ENCODE results near the gene UCHL5.

DNA sequence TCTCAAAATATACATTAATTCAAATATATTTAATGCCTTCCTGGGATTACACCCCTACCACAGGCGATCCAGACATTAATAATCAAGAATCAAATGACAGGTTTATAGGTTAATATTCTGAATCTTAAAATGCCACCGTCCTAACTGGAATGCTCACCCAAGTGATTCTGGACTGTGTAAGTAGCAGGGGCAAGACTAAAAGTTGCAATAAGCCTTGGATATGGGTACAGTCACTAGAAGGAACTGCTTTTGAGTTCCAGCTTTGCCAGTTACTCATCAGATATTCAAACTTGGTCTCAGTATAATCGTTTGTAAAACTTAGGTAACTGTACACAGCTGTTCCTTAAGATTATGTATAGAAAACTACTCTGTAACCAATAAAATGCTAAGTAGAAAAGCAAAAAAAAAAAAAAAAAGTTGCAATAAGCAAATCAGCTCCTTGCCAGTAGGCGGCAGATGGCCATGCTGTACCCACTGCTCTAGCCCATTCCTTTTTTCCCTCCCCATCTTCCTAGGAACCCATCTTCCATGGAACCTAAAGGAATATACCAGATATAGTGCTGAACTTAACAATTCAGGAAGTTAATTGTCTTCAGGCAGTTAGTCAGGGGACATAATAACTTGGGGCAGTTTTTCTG, 10.7 kb upstream of the UCHL5 start:
- TF ChIP-seq, protein P1, sequence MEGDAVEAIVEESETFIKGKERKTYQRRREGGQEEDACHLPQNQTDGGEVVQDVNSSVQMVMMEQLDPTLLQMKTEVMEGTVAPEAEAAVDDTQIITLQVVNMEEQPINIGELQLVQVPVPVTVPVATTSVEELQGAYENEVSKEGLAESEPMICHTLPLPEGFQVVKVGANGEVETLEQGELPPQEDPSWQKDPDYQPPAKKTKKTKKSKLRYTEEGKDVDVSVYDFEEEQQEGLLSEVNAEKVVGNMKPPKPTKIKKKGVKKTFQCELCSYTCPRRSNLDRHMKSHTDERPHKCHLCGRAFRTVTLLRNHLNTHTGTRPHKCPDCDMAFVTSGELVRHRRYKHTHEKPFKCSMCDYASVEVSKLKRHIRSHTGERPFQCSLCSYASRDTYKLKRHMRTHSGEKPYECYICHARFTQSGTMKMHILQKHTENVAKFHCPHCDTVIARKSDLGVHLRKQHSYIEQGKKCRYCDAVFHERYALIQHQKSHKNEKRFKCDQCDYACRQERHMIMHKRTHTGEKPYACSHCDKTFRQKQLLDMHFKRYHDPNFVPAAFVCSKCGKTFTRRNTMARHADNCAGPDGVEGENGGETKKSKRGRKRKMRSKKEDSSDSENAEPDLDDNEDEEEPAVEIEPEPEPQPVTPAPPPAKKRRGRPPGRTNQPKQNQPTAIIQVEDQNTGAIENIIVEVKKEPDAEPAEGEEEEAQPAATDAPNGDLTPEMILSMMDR (IDR thresholded peaks at IDR 0.05), result peak in 1 of 5 experiments; percentile 13
- TF ChIP-seq EP300 (IDR thresholded peaks at IDR 0.05; ENCODE audit: low read depth), result no peak
